Colonic mucosa (tissue), 4 donors: ENCODE measurements around the gene RHOC. TPM values are rescaled to one million over a fixed set of nuclear protein-coding genes. Genes with fewer than 3 reads are reported as not detected.

Experiments
- DNase-seq: peaks from one replicate; pipeline ENCODE4 v3.0.0-alpha.2; 2020
- H3K27ac ChIP-seq: fragments of 200-600 bp; one replicate; pipeline ENCODE4 v1.8.0; 2021
- H3K27me3 ChIP-seq: fragments of 200-600 bp; one replicate; pipeline ENCODE4 v1.8.0; 2021
- H3K36me3 ChIP-seq: fragments of 200-600 bp; one replicate; pipeline ENCODE4 v1.8.0; 2021
- H3K4me1 ChIP-seq: fragments of 200-600 bp; one replicate; pipeline ENCODE4 v1.8.0; 2021; ENCODE audit warnings: mild to moderate bottlenecking
- H3K4me3 ChIP-seq: fragments of 200-600 bp; one replicate; pipeline ENCODE4 v1.8.0; 2021
- H3K9ac ChIP-seq, 2 donors: one replicate each; pipeline ENCODE4 v1.7.0; 2013; ENCODE audit warnings: control low read depth in 2 of 2, low read depth in 2 of 2, low read length in 2 of 2
- H3K9me3 ChIP-seq: fragments of 200-600 bp; one replicate; pipeline ENCODE4 v1.8.0; 2021
- CTCF ChIP-seq: fragments of 200-600 bp; IDR thresholded peaks from one replicate; pipeline ENCODE4 v1.8.0; 2022; ENCODE audit warnings: antibody characterized with exemption, mild to moderate bottlenecking
- intact Hi-C: fragments of 100-400 bp; cut with DNase I; formaldehyde crosslinking; loops from one replicate; pipeline ENCODE4 v1.14.1; 2022
- total RNA-seq, 2 donors: library from RNA; stranded (reverse); fragmentation: NEBNext Ultra II Directional in 1 of 2; extraction: Animal tissue kit (Norgen Biotek cat#: 25700) in 1 of 2; gene quantifications; one replicate each; pipeline ENCODE4 v1.2.1, GENCODE V29; 2021
- donor health status: healthy.
- donor health status: DM: no; HTN: no; CAD: no.
- donor health status: DM: no; HTN: no; CAD: no.

The RHOC gene
- total RNA-seq, 2 donors from 2014 or later: 327 to 451 TPM

DNA sequence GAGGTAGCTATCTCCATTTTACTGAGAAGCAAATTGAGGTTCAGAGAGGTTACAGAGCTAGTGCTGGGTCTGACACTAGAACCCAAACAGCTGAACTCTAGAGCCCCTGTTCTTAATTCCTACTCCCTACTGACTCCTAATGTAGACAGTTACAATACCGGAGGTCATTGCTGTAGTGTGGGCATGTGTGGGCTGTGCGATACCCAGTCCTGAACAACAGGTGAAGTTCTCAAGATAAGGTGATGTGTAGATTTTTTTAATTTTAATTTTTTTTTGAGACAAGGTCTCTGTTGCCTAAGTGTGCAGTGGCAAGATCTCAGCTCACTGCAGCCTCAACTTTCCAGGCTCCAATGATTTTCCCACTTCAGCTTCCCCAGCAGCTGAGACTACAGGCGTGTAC is 1.6 kb upstream of the RHOC start:
- H3K27me3 ChIP-seq: no peaks in the 10 kb centered on the region
- no peak overlapping the region for H3K9ac ChIP-seq
- peaks cover 12% of the 10 kb centered on the region for H3K4me1 ChIP-seq
- no peaks in the 10 kb centered on the region for H3K36me3 ChIP-seq
- DNase-seq: no peak
- no peak overlapping the region for H3K27ac ChIP-seq
- intact Hi-C loops: loop anchor here (5.0 kb wide), 3 partner anchors 91 to 316 kb away; partner anchors contain the start of genes CAPZA1 and ST7L
- no peak overlapping the region for H3K4me3 ChIP-seq
- H3K9me3 ChIP-seq: no peaks in the 10 kb centered on the region
- no peak for TF ChIP-seq CTCF

DNA sequence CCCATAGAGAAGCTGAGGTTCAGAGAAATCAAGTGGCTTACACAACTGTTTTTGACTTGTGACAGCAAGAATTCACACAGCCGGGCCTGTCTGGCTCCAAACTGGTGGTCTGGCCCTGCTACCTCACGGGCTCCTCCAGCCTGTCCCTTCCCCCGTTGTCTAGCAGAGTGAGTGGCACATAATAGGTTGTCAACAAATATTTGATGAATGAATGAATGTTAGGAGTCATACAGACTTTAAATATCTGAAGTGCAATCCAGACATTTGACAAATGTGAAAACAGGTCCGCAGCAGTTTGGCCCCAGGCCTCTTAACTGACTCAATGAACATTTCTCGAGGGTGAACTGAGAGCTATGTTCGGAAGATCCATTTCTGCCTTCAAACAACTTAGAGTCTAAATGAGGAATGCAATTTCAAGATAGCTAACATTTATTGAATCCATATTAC is 1.1 kb upstream of the RHOC start:
- Histone ChIP-seq H3K27me3 (no peaks in the 10 kb centered on the region), H3K36me3 (no peaks in the 10 kb centered on the region), H3K27ac (no peak overlapping the region), H3K9ac (peak overlapping the region in 1 of 2 donors; percentile 57), H3K4me1 (peaks cover 12% of the 10 kb centered on the region), H3K9me3 (no peaks in the 10 kb centered on the region), H3K4me3 (no peak overlapping the region)
- no peak for DNase-seq
- intact Hi-C loops: loop anchor here (5.0 kb wide), 3 partner anchors 91 to 316 kb away; partner anchors contain the start of genes CAPZA1 and ST7L
- TF ChIP-seq CTCF: no peak

GRCh38 chr1:112707221-112708001 is 484 bp upstream of the RHOC start:
- H3K9ac ChIP-seq: peak overlapping the region; percentile 57 to 98
- H3K27me3 ChIP-seq: no peaks in the 10 kb centered on the region
- peak; percentile 78 for TF ChIP-seq CTCF
- peaks cover 4% of the 10 kb centered on the region for H3K36me3 ChIP-seq
- peak overlapping the region; percentile 96 for H3K27ac ChIP-seq
- no peaks in the 10 kb centered on the region for H3K9me3 ChIP-seq
- peak overlapping the region; percentile 86 for H3K4me3 ChIP-seq
- peaks cover 12% of the 10 kb centered on the region for H3K4me1 ChIP-seq
- intact Hi-C loops: loop anchor here (5.0 kb wide), 3 partner anchors 90 to 315 kb away; partner anchors contain the start of genes CAPZA1 and ST7L
- peak; percentile 90 for DNase-seq

GRCh38 chr1:112704934-112705627 is 1.8 kb downstream of the RHOC start:
- intact Hi-C loops: loop anchor here (5.0 kb wide), 3 partner anchors 88 to 313 kb away; partner anchors contain the start of genes CAPZA1 and ST7L
- peaks cover 5% of the 10 kb centered on the region for H3K36me3 ChIP-seq
- H3K9ac ChIP-seq: peak overlapping the region; percentile 88 to 98

More at GRCh38 chr1:112704934-112705627, 1.8 kb downstream of the RHOC start:
- DNase-seq: peak; percentile 90
- H3K27me3 ChIP-seq: no peaks in the 10 kb centered on the region
- no peak for TF ChIP-seq CTCF
- H3K4me3 ChIP-seq: peak overlapping the region; percentile 54
- peak overlapping the region; percentile 96 for H3K27ac ChIP-seq
- H3K4me1 ChIP-seq: peaks cover 30% of the 10 kb centered on the region
- H3K9me3 ChIP-seq: no peaks in the 10 kb centered on the region
